ENCODE measurements around the gene CSRNP3. TPM values are rescaled to one million over a fixed set of nuclear protein-coding genes. Genes with fewer than 3 reads are reported as not detected.

CSRNP3 gene
- total and polyA plus RNA-seq, 3 experiments from 2014 or later: not detected

- no peaks in the 10 kb centered on the region for H3K4me1 ChIP-seq (ENCODE audit: insufficient read depth, low read length)
- no peak overlapping the region for H3K4me3 ChIP-seq (ENCODE audit: low read length)
- H3K9me3 ChIP-seq (ENCODE audit: low read length): no peaks in the 10 kb centered on the region
- no peak overlapping the region for H3K27ac Mint-ChIP-seq
- no peak overlapping the region for H3K27ac ChIP-seq (ENCODE audit: low read depth, low read length)
- no peak for DNase-seq
- no peaks in the 10 kb centered on the region for H3K4me1 Mint-ChIP-seq
- H3K9me3 Mint-ChIP-seq: no peaks in the 10 kb centered on the region
- H3K27me3 ChIP-seq (ENCODE audit: insufficient read depth, low read length, poor library complexity, severe bottlenecking): no peaks in the 10 kb centered on the region
- no peak overlapping the region for H3K4me3 Mint-ChIP-seq
- H3K36me3 Mint-ChIP-seq: no peaks in the 10 kb centered on the region
- no peaks in the 10 kb centered on the region for H3K36me3 ChIP-seq (ENCODE audit: insufficient read depth, low read length)
- ChIA-PET POLR2A (no interaction called here), CTCF (no interaction called here)
- H3K27me3 Mint-ChIP-seq: peaks cover 9 to 18% of the 10 kb centered on the region in 2 donors
These were observed 224.3 kb downstream of the CSRNP3 start for GRCh38 chr2:165693838-165694237.

- Histone ChIP-seq H3K9me3 (ENCODE audit: low read length) (no peaks in the 10 kb centered on the region), H3K4me3 (ENCODE audit: low read length) (no peak overlapping the region), H3K4me1 (ENCODE audit: insufficient read depth, low read length) (no peaks in the 10 kb centered on the region), H3K27me3 (ENCODE audit: insufficient read depth, low read length, poor library complexity, severe bottlenecking) (no peaks in the 10 kb centered on the region), H3K27ac (ENCODE audit: low read depth, low read length) (no peak overlapping the region), H3K36me3 (ENCODE audit: insufficient read depth, low read length) (no peaks in the 10 kb centered on the region)
- DNase-seq: no peak
- Mint-ChIP-seq H3K27me3 (peaks cover 8 to 18% of the 10 kb centered on the region in 2 donors), H3K4me3 (no peak overlapping the region), H3K27ac (no peak overlapping the region), H3K4me1 (no peaks in the 10 kb centered on the region), H3K36me3 (no peaks in the 10 kb centered on the region), H3K9me3 (no peaks in the 10 kb centered on the region)
- POLR2A ChIA-PET: no interaction called here
- CTCF ChIA-PET: no interaction called here
These were observed 228.4 kb downstream of the CSRNP3 start for GRCh38 chr2:165697748-165698443.

- DNase-seq: no peak
- Mint-ChIP-seq H3K4me3 (no peak overlapping the region), H3K4me1 (no peaks in the 10 kb centered on the region), H3K36me3 (no peaks in the 10 kb centered on the region), H3K27me3 (peaks cover 8 to 18% of the 10 kb centered on the region in 2 donors), H3K9me3 (no peaks in the 10 kb centered on the region), H3K27ac (no peak overlapping the region)
- CTCF ChIA-PET: no interaction called here
- no peak overlapping the region for H3K4me3 ChIP-seq (ENCODE audit: low read length)
- no peaks in the 10 kb centered on the region for H3K9me3 ChIP-seq (ENCODE audit: low read length)
- H3K27ac ChIP-seq (ENCODE audit: low read depth, low read length): no peak overlapping the region
- H3K4me1 ChIP-seq (ENCODE audit: insufficient read depth, low read length): no peaks in the 10 kb centered on the region
- H3K36me3 ChIP-seq (ENCODE audit: insufficient read depth, low read length): no peaks in the 10 kb centered on the region
- H3K27me3 ChIP-seq (ENCODE audit: insufficient read depth, low read length, poor library complexity, severe bottlenecking): no peaks in the 10 kb centered on the region
- POLR2A ChIA-PET: no interaction called here
These were observed 229.0 kb downstream of the CSRNP3 start for GRCh38 chr2:165698444-165698884.

- POLR2A ChIA-PET: no interaction called here
These were observed 230.4 kb downstream of the CSRNP3 start for GRCh38 chr2:165699946-165700345.

GRCh38 chr2:165700531-165700930 is 231.0 kb downstream of the CSRNP3 start:
- no peak for DNase-seq
- no peaks in the 10 kb centered on the region for H3K4me1 ChIP-seq (ENCODE audit: insufficient read depth, low read length)
- no peak overlapping the region for H3K27ac ChIP-seq (ENCODE audit: low read depth, low read length)
- no peak overlapping the region for H3K4me3 ChIP-seq (ENCODE audit: low read length)
- Mint-ChIP-seq H3K27ac (no peak overlapping the region), H3K27me3 (peaks cover 8 to 21% of the 10 kb centered on the region in 2 donors), H3K36me3 (no peaks in the 10 kb centered on the region), H3K4me1 (no peaks in the 10 kb centered on the region), H3K4me3 (no peak overlapping the region), H3K9me3 (no peaks in the 10 kb centered on the region)
- H3K9me3 ChIP-seq (ENCODE audit: low read length): no peaks in the 10 kb centered on the region
- ChIA-PET CTCF (no interaction called here), POLR2A (no interaction called here)
- H3K36me3 ChIP-seq (ENCODE audit: insufficient read depth, low read length): no peaks in the 10 kb centered on the region
- H3K27me3 ChIP-seq (ENCODE audit: insufficient read depth, low read length, poor library complexity, severe bottlenecking): no peaks in the 10 kb centered on the region

More at GRCh38 chr2:165699946-165700345, 230.4 kb downstream of the CSRNP3 start:
- Histone ChIP-seq H3K36me3 (ENCODE audit: insufficient read depth, low read length) (no peaks in the 10 kb centered on the region), H3K4me3 (ENCODE audit: low read length) (no peak overlapping the region), H3K27ac (ENCODE audit: low read depth, low read length) (no peak overlapping the region), H3K27me3 (ENCODE audit: insufficient read depth, low read length, poor library complexity, severe bottlenecking) (no peaks in the 10 kb centered on the region), H3K4me1 (ENCODE audit: insufficient read depth, low read length) (no peaks in the 10 kb centered on the region), H3K9me3 (ENCODE audit: low read length) (no peaks in the 10 kb centered on the region)
- CTCF ChIA-PET: no interaction called here
- H3K27me3 Mint-ChIP-seq: peaks cover 8 to 21% of the 10 kb centered on the region in 2 donors
- no peak for DNase-seq
- no peak overlapping the region for H3K4me3 Mint-ChIP-seq
- no peaks in the 10 kb centered on the region for H3K4me1 Mint-ChIP-seq
- H3K9me3 Mint-ChIP-seq: no peaks in the 10 kb centered on the region
- no peak overlapping the region for H3K27ac Mint-ChIP-seq
- no peaks in the 10 kb centered on the region for H3K36me3 Mint-ChIP-seq

- H3K9me3 Mint-ChIP-seq: no peaks in the 10 kb centered on the region
- H3K27ac Mint-ChIP-seq: no peak overlapping the region
- Histone ChIP-seq H3K36me3 (ENCODE audit: insufficient read depth, low read length) (no peaks in the 10 kb centered on the region), H3K27me3 (ENCODE audit: insufficient read depth, low read length, poor library complexity, severe bottlenecking) (no peaks in the 10 kb centered on the region), H3K4me3 (ENCODE audit: low read length) (no peak overlapping the region), H3K27ac (ENCODE audit: low read depth, low read length) (no peak overlapping the region), H3K9me3 (ENCODE audit: low read length) (no peaks in the 10 kb centered on the region), H3K4me1 (ENCODE audit: insufficient read depth, low read length) (no peaks in the 10 kb centered on the region)
- DNase-seq: no peak
- H3K36me3 Mint-ChIP-seq: no peaks in the 10 kb centered on the region
- peaks cover 9 to 18% of the 10 kb centered on the region in 2 donors for H3K27me3 Mint-ChIP-seq
- ChIA-PET POLR2A (no interaction called here), CTCF (no interaction called here)
- H3K4me3 Mint-ChIP-seq: no peak overlapping the region
- no peaks in the 10 kb centered on the region for H3K4me1 Mint-ChIP-seq
These were observed 231.6 kb downstream of the CSRNP3 start for GRCh38 chr2:165701147-165701546.

GRCh38 chr2:165706960-165707487 is 237.5 kb downstream of the CSRNP3 start:
- POLR2A ChIA-PET: no interaction called here
- Mint-ChIP-seq H3K27ac (no peak overlapping the region), H3K36me3 (no peaks in the 10 kb centered on the region), H3K4me1 (no peaks in the 10 kb centered on the region), H3K9me3 (peaks cover 0 to 4% (median 0%) of the 10 kb centered on the region in 5 donors), H3K4me3 (no peak overlapping the region), H3K27me3 (peaks cover 3 to 7% of the 10 kb centered on the region in 2 donors)
- H3K27me3 ChIP-seq (ENCODE audit: insufficient read depth, low read length, poor library complexity, severe bottlenecking): no peaks in the 10 kb centered on the region
- H3K4me3 ChIP-seq (ENCODE audit: low read length): no peak overlapping the region
- CTCF ChIA-PET: no interaction called here
- no peaks in the 10 kb centered on the region for H3K4me1 ChIP-seq (ENCODE audit: insufficient read depth, low read length)
- DNase-seq: no peak
- no peaks in the 10 kb centered on the region for H3K36me3 ChIP-seq (ENCODE audit: insufficient read depth, low read length)
- H3K27ac ChIP-seq (ENCODE audit: low read depth, low read length): no peak overlapping the region
- H3K9me3 ChIP-seq (ENCODE audit: low read length): no peaks in the 10 kb centered on the region

GRCh38 chr2:165716091-165716490 is 246.6 kb downstream of the CSRNP3 start:
- Histone ChIP-seq H3K4me3 (ENCODE audit: low read length) (no peak overlapping the region), H3K9me3 (ENCODE audit: low read length) (no peaks in the 10 kb centered on the region), H3K4me1 (ENCODE audit: insufficient read depth, low read length) (no peaks in the 10 kb centered on the region), H3K27me3 (ENCODE audit: insufficient read depth, low read length, poor library complexity, severe bottlenecking) (no peaks in the 10 kb centered on the region), H3K36me3 (ENCODE audit: insufficient read depth, low read length) (no peaks in the 10 kb centered on the region), H3K27ac (ENCODE audit: low read depth, low read length) (no peak overlapping the region)
- ChIA-PET POLR2A (no interaction called here), CTCF (no interaction called here)
- H3K36me3 Mint-ChIP-seq: no peaks in the 10 kb centered on the region
- no peak overlapping the region for H3K27ac Mint-ChIP-seq
- no peak overlapping the region for H3K4me3 Mint-ChIP-seq
- no peaks in the 10 kb centered on the region for H3K4me1 Mint-ChIP-seq
- no peak for DNase-seq
- H3K27me3 Mint-ChIP-seq: peaks cover 7 to 8% of the 10 kb centered on the region in 2 donors
- H3K9me3 Mint-ChIP-seq: peaks cover 0 to 2% (median 0%) of the 10 kb centered on the region in 5 donors
